Stimulated activated naive CD8-positive, alpha-beta T cell treated with anti-CD3 and anti-CD28 coated beads, Interleukin-15, Interleukin-2, amounts not matched to agents 100 U/mL and 50 U/mL, for 24 hours (primary cell): ENCODE measurements around the gene PCDHA6.
"Not testable (repeated sequence)": the region's sequence is repeated elsewhere in the genome, so short reads cannot be mapped to it uniquely, and the experiment has no call there.

Experiments
- ATAC-seq: fragments of 150-1000 bp; cut with Tn5 transposase; one replicate; pipeline ENCODE4 v1.10.0; 2021
- DNase-seq: peaks from one replicate; pipeline ENCODE4 v3.0.0; 2021

Gene PCDHA6

DNA sequence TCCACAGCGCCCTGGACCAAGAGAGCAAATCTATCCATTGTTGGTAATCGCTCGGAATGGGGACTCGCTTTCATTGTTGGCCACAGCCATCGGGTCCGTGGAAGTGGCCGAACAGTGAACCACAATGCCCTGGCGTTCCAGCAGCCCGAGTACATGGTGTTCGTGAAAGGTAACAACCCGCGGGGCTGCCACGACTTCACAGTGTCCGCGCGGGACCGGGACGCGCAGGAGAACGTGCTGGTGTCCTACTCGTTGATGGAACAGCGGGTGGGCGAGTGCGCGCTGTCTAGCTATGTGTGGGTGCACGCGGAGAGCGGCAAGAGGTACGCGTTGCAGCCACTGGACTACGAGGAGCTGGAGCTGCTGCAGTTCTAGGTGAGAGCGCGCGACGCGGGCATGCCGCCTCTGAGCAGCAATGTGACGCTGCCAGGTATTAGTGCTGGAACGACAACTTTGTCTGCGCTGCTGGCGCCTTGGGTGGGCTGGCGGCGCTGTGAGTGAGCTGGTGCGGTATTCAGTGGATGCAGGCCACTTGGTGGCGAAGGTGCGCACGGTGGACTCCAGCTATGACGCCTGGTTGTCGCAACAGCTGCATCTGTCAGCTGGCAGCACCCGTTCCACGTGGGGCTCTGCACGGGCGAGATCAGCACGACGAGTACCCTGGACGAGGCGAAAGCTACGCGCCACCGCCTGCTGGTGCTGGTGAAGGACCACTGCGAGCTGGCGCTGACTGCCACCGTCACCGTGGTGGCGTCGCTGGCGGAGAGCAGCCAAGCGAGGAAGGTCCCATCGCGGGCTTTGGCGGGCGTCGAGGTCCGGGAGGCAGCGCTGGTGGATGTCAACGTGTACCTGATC lies 34.9 kb downstream of the PCDHA6 start:
- DNase-seq: no peak
- no peak for ATAC-seq

DNA sequence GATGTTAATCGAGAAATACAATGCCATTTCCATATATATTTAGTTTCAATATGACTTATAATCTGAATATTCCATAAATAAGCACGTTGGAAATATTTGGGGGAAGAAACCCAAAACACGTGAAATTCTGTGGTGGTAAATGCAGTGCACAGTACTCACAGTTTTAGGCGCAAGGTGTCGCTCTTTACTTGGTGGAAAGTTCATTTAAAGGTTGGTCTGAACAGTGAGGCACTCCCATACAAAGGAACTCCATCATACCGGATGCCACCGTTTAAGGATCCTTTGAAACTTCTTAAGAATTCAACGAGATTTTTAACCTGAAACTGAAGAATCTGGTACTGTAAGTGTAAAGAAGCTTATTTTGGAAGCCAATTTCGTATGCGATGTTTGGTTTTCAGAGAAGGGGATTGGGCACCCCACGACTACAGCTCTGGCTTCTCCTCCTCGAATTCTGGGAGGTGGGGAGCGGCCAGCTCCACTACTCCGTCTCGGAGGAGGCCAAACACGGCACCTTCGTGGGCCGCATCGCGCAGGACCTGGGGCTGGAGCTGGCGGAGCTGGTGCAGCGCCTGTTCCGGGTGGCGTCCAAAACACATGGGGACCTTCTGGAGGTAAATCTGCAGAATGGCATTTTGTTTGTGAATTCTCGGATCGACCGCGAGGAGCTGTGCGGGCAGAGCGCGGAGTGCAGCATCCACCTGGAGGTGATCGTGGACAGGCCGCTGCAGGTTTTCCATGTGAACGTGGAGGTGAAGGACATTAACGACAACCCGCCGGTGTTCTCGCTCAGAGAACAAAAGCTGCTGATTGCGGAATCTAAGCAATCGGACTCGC lies 41.2 kb downstream of the PCDHA6 start, which contains the start of gene PCDHA11:
Gene PCDHA11, plus strand, starts transcription at position 237 of the 834 bp plus-strand sequence. Its CDS starts 147 bp downstream, at position 384.
- ATAC-seq (no peak), DNase-seq (no peak)

DNA sequence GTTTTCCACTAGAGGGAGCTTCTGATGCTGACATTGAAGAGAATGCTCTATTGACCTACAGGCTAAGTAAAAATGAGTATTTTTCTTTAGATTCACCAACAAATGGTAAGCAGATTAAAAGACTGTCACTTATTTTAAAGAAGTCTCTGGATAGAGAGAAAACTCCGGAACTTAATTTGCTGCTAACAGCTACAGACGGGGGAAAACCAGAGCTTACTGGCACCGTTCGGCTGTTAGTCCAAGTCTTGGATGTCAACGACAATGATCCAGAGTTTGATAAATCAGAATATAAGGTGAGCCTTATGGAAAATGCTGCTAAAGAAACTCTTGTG lies 41.8 kb downstream of the PCDHA6 start:
- DNase-seq: no peak
- no peak for ATAC-seq

DNA sequence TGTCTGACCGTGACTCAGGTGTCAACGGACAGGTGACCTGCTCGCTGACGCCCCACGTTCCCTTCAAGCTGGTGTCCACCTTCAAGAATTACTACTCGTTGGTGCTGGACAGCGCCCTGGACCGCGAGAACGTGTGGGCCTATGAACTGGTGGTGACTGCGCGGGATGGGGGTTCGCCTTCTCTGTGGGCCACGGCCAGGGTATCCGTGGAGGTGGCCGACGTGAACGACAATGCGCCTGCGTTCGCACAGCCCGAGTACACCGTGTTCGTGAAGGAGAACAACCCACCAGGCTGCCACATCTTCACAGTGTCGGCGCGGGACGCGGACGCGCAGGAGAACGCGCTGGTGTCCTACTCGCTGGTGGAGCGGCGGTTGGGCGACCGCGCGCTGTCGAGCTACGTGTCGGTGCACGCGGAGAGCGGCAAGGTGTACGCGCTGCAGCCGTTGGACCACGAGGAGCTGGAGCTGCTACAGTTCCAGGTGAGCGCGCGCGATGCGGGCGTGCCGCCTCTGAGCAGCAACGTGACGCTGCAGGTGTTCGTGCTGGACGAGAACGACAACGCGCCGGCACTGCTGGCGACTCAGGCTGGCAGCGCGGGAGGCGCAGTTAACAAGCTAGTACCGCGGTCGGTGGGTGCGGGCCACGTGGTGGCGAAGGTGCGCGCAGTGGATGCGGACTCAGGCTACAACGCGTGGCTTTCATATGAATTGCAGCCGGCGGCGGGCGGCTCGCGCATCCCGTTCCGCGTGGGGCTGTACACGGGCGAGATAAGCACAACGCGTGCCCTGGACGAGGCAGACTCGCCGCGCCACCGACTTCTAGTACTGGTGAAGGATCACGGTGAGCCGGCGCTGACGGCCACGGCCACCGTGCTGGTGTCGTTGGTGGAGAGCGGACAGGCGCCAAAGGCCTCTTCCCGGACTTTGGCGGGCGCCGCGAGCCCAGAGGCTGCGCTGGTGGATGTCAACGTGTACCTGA lies 42.8 kb downstream of the PCDHA6 start:
- DNase-seq (no peak), ATAC-seq (no peak)

DNA sequence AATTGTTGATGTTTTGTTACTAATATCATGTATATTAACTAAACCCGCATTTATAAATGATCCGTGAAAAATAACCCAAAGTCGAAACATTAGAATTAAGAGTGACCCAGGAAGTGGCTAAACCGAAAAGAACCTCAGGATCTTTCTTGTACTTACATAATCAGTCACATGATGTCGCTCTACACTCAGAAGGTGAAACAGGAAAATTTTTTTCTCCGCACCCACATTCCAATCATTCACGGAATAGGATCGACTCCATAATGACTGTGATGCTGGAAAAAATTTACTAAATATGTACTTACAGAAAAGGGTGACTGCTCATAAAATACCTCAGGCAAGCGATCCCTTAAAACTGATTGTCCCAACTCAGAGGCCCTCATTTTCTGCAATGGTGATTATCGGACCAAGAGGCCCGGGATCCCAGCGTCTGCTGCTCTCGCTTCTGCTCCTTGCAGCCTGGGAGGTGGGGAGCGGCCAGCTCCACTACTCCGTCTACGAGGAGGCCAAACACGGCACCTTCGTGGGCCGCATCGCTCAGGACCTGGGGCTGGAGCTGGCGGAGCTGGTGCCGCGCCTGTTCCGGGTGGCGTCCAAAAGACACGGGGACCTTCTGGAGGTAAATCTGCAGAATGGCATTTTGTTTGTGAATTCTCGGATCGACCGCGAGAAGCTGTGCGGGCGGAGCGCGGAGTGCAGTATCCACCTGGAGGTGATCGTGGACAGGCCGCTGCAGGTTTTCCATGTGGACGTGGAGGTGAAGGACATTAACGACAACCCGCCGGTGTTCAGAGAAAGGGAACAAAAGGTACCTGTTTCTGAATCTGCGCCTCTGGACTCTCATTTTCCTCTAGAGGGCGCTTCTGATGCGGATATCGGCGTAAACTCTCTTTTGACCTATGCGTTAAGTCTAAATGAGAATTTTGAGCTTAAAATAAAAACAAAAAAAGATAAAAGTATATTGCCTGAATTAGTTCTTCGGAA lies 47.6 kb downstream of the PCDHA6 start, which contains the start of gene PCDHA12:
Gene PCDHA12, plus strand, starts transcription at position 224 of the 981 bp plus-strand sequence. Its CDS starts 165 bp downstream, at position 389.
- DNase-seq: no peak
- no peak for ATAC-seq

DNA sequence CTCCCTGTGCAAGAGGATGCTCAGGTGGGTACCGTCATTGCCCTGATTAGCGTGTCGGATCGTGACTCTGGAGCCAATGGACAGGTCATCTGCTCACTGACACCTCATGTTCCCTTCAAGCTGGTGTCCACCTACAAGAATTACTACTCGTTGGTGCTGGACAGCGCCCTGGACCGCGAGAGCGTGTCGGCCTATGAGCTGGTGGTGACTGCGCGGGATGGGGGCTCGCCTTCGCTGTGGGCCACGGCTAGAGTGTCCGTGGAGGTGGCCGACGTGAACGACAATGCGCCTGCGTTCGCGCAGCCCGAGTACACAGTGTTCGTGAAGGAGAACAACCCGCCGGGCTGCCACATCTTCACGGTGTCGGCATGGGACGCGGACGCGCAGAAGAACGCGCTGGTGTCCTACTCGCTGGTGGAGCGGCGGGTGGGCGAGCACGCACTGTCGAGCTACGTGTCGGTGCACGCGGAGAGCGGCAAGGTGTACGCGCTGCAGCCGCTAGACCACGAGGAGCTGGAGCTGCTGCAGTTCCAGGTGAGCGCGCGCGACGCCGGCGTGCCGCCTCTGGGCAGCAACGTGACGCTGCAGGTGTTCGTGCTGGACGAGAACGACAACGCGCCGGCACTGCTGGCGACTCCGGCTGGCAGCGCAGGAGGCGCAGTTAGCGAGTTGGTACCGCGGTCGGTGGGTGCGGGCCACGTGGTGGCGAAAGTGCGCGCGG lies 48.9 kb downstream of the PCDHA6 start:
- ATAC-seq, DNase-seq: not testable (repeated sequence)

DNA sequence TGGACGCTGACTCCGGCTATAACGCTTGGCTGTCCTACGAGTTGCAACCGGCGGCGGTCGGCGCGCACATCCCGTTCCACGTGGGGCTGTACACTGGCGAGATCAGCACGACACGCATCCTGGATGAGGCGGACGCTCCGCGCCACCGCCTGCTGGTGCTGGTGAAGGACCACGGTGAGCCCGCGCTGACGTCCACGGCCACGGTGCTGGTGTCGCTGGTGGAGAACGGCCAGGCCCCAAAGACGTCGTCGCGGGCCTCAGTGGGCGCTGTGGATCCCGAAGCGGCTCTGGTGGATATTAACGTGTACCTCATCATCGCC lies 49.5 kb downstream of the PCDHA6 start:
- no peak for ATAC-seq

More for the DNA sequence above, 49.5 kb downstream of the PCDHA6 start:
- DNase-seq: no peak
